ENCODE results near the gene TMEM178A. TPM values are rescaled to one million over a fixed set of nuclear protein-coding genes. Genes with fewer than 3 reads are reported as not detected.

The TMEM178A gene
- total RNA-seq, 1 donor from 2014 or later: 28.7 TPM

- Mint-ChIP-seq H3K36me3 (ENCODE audit: low read depth, unreplicated experiment) (peaks cover 3% of the 10 kb centered on the region), H3K27ac (ENCODE audit: unreplicated experiment) (peak overlapping the region; percentile 58), H3K27me3 (ENCODE audit: low read depth, unreplicated experiment) (peaks cover 2% of the 10 kb centered on the region), H3K9me3 (ENCODE audit: unreplicated experiment) (no peaks in the 10 kb centered on the region), H3K4me3 (ENCODE audit: unreplicated experiment) (no peak overlapping the region), H3K4me1 (ENCODE audit: low read depth, unreplicated experiment) (peaks cover 34% of the 10 kb centered on the region)
- Histone ChIP-seq H3K9me3 (ENCODE audit: insufficient read depth, low read depth, low read length) (no peaks in the 10 kb centered on the region), H2AFZ (ENCODE audit: low read depth, low read length) (no peak overlapping the region), H3K9ac (ENCODE audit: low read length) (no peak overlapping the region), H3K4me1 (ENCODE audit: insufficient read depth, low read length) (no peaks in the 10 kb centered on the region), H3K27ac (ENCODE audit: low read depth, low read length) (no peak overlapping the region), H4K20me1 (ENCODE audit: insufficient read depth, low read length) (no peaks in the 10 kb centered on the region), H3K4me3 (ENCODE audit: insufficient read depth, low read depth, low read length) (no peak overlapping the region), H3K36me3 (ENCODE audit: insufficient read depth, low read length) (no peaks in the 10 kb centered on the region), H3K4me2 (ENCODE audit: low read length) (no peak overlapping the region), H3K79me2 (ENCODE audit: insufficient read depth, low read length) (no peaks in the 10 kb centered on the region), H3K27me3 (ENCODE audit: insufficient read depth, low read length) (peaks cover 7% of the 10 kb centered on the region)
- TF ChIP-seq CTCF (IDR thresholded peaks at IDR 0.05; ENCODE audit: insufficient read depth, low read depth, low read length): no peak
- TF ChIP-seq EZH2 (IDR thresholded peaks at IDR 0.05; ENCODE audit: insufficient read depth, low read length): no peak
- peak; percentile 18 for DNase-seq (ENCODE audit: low read depth)
- no peak for FAIRE-seq
Observed at GRCh38 chr2:39660612-39661236, 5.0 kb upstream of the TMEM178A start.

GRCh38 chr2:39661826-39662225, 3.9 kb upstream of the TMEM178A start:
- no peak overlapping the region for H3K4me3 ChIP-seq (ENCODE audit: insufficient read depth, low read depth, low read length)
- H3K27me3 Mint-ChIP-seq (ENCODE audit: low read depth, unreplicated experiment): peaks cover 2% of the 10 kb centered on the region
- peaks cover 34% of the 10 kb centered on the region for H3K4me1 Mint-ChIP-seq (ENCODE audit: low read depth, unreplicated experiment)
- peaks cover 13% of the 10 kb centered on the region for H3K27me3 ChIP-seq (ENCODE audit: insufficient read depth, low read length)
- H3K36me3 ChIP-seq (ENCODE audit: insufficient read depth, low read length): no peaks in the 10 kb centered on the region
- no peak for DNase-seq (ENCODE audit: low read depth)
- H3K27ac ChIP-seq (ENCODE audit: low read depth, low read length): no peak overlapping the region
- no peak for FAIRE-seq
- H3K27ac Mint-ChIP-seq (ENCODE audit: unreplicated experiment): no peak overlapping the region
- no peaks in the 10 kb centered on the region for H3K9me3 ChIP-seq (ENCODE audit: insufficient read depth, low read depth, low read length)
- H2AFZ ChIP-seq (ENCODE audit: low read depth, low read length): no peak overlapping the region
- no peaks in the 10 kb centered on the region for H4K20me1 ChIP-seq (ENCODE audit: insufficient read depth, low read length)
- peaks cover 3% of the 10 kb centered on the region for H3K36me3 Mint-ChIP-seq (ENCODE audit: low read depth, unreplicated experiment)
- H3K9me3 Mint-ChIP-seq (ENCODE audit: unreplicated experiment): no peaks in the 10 kb centered on the region
- H3K4me1 ChIP-seq (ENCODE audit: insufficient read depth, low read length): no peaks in the 10 kb centered on the region
- no peak overlapping the region for H3K9ac ChIP-seq (ENCODE audit: low read length)
- no peak for TF ChIP-seq CTCF (IDR thresholded peaks at IDR 0.05; ENCODE audit: insufficient read depth, low read depth, low read length)
- no peak for TF ChIP-seq EZH2 (IDR thresholded peaks at IDR 0.05; ENCODE audit: insufficient read depth, low read length)
- H3K4me3 Mint-ChIP-seq (ENCODE audit: unreplicated experiment): no peak overlapping the region
- no peak overlapping the region for H3K4me2 ChIP-seq (ENCODE audit: low read length)
- H3K79me2 ChIP-seq (ENCODE audit: insufficient read depth, low read length): no peaks in the 10 kb centered on the region

GRCh38 chr2:39663187-39663930, 2.4 kb upstream of the TMEM178A start:
- FAIRE-seq: no peak
- no peak overlapping the region for H3K9ac ChIP-seq (ENCODE audit: low read length)
- H3K9me3 Mint-ChIP-seq (ENCODE audit: unreplicated experiment): no peaks in the 10 kb centered on the region
- TF ChIP-seq CTCF (IDR thresholded peaks at IDR 0.05; ENCODE audit: insufficient read depth, low read depth, low read length): no peak
- H2AFZ ChIP-seq (ENCODE audit: low read depth, low read length): no peak overlapping the region
- peaks cover 47% of the 10 kb centered on the region for H3K4me1 Mint-ChIP-seq (ENCODE audit: low read depth, unreplicated experiment)
- no peaks in the 10 kb centered on the region for H3K36me3 ChIP-seq (ENCODE audit: insufficient read depth, low read length)
- no peak overlapping the region for H3K4me3 ChIP-seq (ENCODE audit: insufficient read depth, low read depth, low read length)
- no peaks in the 10 kb centered on the region for H3K9me3 ChIP-seq (ENCODE audit: insufficient read depth, low read depth, low read length)
- no peak overlapping the region for H3K27ac Mint-ChIP-seq (ENCODE audit: unreplicated experiment)
- peaks cover 16% of the 10 kb centered on the region for H3K27me3 Mint-ChIP-seq (ENCODE audit: low read depth, unreplicated experiment)
- H3K4me3 Mint-ChIP-seq (ENCODE audit: unreplicated experiment): no peak overlapping the region
- H3K79me2 ChIP-seq (ENCODE audit: insufficient read depth, low read length): no peaks in the 10 kb centered on the region
- H3K27me3 ChIP-seq (ENCODE audit: insufficient read depth, low read length): peaks cover 27% of the 10 kb centered on the region
- peak; percentile 33 for DNase-seq (ENCODE audit: low read depth)
- no peaks in the 10 kb centered on the region for H4K20me1 ChIP-seq (ENCODE audit: insufficient read depth, low read length)
- no peaks in the 10 kb centered on the region for H3K4me1 ChIP-seq (ENCODE audit: insufficient read depth, low read length)
- peaks cover 5% of the 10 kb centered on the region for H3K36me3 Mint-ChIP-seq (ENCODE audit: low read depth, unreplicated experiment)
- H3K27ac ChIP-seq (ENCODE audit: low read depth, low read length): no peak overlapping the region
- no peak overlapping the region for H3K4me2 ChIP-seq (ENCODE audit: low read length)
